T-helper 1 cell treated with Interleukin-12 subunit alpha and Interleukin-12 subunit beta and Interleukin-4 antibody, amounts not matched to agents 30 μg/mL and 1 μg/mL, for 36 hours (primary cell): ENCODE measurements around the gene ENDOG.
"Not testable (repeated sequence)": the region's sequence is repeated elsewhere in the genome, so short reads cannot be mapped to it uniquely, and the experiment has no call there.

Source experiments
- H3K27ac Mint-ChIP-seq: one replicate; pipeline ENCODE4 v1.8.0; 2021; ENCODE audit warnings: mild to moderate bottlenecking, mixed read lengths
- H3K27me3 Mint-ChIP-seq: one replicate; pipeline ENCODE4 v1.8.0; 2021; ENCODE audit warnings: low read depth, mixed read lengths
- H3K36me3 Mint-ChIP-seq: one replicate; pipeline ENCODE4 v1.8.0; 2021; ENCODE audit warnings: low read depth, mixed read lengths
- H3K4me1 Mint-ChIP-seq: one replicate; pipeline ENCODE4 v1.8.0; 2021; ENCODE audit warnings: low read depth, mixed read lengths
- H3K4me3 Mint-ChIP-seq: one replicate; pipeline ENCODE4 v1.8.0; 2021; ENCODE audit warnings: mild to moderate bottlenecking, moderate library complexity, mixed read lengths
- H3K9me3 Mint-ChIP-seq: one replicate; pipeline ENCODE4 v1.8.0; 2021; ENCODE audit warnings: mixed read lengths

ENDOG gene

GRCh38 chr9:128851779-128852600 lies 33.7 kb downstream of the ENDOG start:
- H3K27me3 Mint-ChIP-seq = not testable (repeated sequence)

DNA sequence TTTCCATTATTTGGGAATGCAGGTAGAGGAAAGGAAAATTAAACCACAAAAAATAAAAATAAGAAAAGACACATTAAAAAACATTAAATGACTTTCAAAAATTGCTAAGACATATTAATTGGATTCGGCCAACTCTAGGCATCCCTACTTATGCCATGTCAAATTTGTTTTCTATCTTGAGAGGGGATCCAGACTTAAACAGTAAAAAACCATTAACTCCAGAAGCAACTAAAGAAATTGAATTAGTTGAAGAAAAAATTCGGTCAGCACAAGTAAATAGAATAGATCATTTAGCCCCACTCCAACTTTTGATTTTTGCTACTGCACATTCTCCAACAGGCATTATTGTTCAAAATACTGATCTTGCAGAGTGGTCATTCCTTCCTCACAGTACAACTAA lies 34.3 kb downstream of the ENDOG start:
- not testable (repeated sequence) for H3K27me3 Mint-ChIP-seq, H3K4me1 Mint-ChIP-seq, H3K4me3 Mint-ChIP-seq, H3K27ac Mint-ChIP-seq
- Mint-ChIP-seq H3K36me3 (peaks cover 19% of the 10 kb centered on the region), H3K9me3 (peaks cover 19% of the 10 kb centered on the region)

More at GRCh38 chr9:128851779-128852600, 33.7 kb downstream of the ENDOG start:
- not testable (repeated sequence) for H3K4me1 Mint-ChIP-seq, H3K4me3 Mint-ChIP-seq, H3K27ac Mint-ChIP-seq
- Mint-ChIP-seq H3K36me3 (peaks cover 20% of the 10 kb centered on the region), H3K9me3 (peaks cover 19% of the 10 kb centered on the region)

GRCh38 chr9:128854454-128854853 lies 36.2 kb downstream of the ENDOG start:
- Mint-ChIP-seq H3K36me3 (peaks cover 13% of the 10 kb centered on the region), H3K9me3 (peaks cover 14% of the 10 kb centered on the region)
- H3K27me3 Mint-ChIP-seq, H3K4me1 Mint-ChIP-seq, H3K27ac Mint-ChIP-seq, H3K4me3 Mint-ChIP-seq: not testable (repeated sequence)

DNA sequence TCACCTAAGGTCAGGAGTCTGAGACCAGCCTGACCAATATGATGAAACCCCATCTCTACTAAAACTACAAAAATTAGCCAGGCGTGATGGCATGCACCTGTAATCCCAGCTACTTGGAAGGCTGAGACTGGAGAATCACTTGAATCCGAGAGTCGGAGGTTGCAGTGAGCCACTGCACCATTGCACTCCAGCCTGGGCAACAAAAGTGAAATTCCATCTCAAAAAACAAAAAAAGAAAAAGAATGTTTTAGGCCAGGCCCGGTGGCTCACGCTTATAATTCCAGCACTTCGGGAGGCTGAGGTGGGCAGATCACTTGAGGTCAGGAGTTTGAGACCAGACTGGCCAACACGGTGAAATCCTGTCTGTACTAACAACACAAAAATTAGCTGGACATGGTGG lies 40.2 kb downstream of the ENDOG start:
- not testable (repeated sequence) for H3K4me1 Mint-ChIP-seq, H3K27ac Mint-ChIP-seq, H3K4me3 Mint-ChIP-seq, H3K27me3 Mint-ChIP-seq, H3K9me3 Mint-ChIP-seq, H3K36me3 Mint-ChIP-seq

DNA sequence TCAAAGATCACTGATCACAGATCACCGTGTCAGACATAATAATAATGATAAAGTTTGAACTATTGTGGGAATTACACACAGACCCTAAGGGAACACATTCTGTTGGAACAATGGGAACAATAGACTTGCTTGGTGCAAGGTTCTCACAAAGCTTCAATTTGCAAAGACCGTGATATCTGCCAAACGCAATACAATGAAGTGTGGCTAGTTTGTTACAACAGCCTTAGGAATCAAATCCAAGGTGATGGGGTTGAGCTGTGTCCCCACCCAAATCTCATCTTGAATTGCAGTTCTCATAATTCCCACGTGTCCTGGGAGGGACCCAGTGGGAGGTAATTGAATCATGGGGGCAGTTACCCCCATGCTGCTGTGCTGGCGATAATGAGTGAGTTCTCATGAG lies 42.6 kb downstream of the ENDOG start:
- Mint-ChIP-seq H3K27me3 (no peaks in the 10 kb centered on the region), H3K36me3 (no peaks in the 10 kb centered on the region), H3K4me3 (no peak overlapping the region), H3K4me1 (peaks cover 4% of the 10 kb centered on the region), H3K9me3 (no peaks in the 10 kb centered on the region), H3K27ac (no peak overlapping the region)

DNA sequence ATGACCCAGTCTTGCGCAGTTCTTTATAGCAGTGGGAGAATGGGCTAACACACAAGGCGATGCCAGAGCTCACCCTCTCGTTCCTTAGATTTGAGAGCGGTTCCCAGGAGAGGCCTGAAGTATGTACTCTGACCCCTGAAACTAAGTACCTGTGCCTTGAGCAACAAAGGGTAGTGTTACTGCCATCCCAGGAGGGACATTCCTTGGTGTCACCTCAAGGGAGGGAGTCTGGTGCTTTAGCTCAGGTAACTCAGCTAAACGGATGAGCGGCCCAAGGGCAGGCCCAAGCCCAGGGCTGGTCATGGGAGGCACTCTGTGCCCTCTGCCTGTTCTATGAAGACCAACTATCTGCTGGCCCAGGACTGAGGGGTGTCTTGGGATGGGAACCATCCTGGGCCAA lies 43.2 kb downstream of the ENDOG start:
- Mint-ChIP-seq H3K27me3 (no peaks in the 10 kb centered on the region), H3K36me3 (no peaks in the 10 kb centered on the region), H3K4me3 (no peak overlapping the region), H3K4me1 (peaks cover 4% of the 10 kb centered on the region), H3K27ac (no peak overlapping the region), H3K9me3 (no peaks in the 10 kb centered on the region)

- Mint-ChIP-seq H3K4me1 (peaks cover 4% of the 10 kb centered on the region), H3K9me3 (no peaks in the 10 kb centered on the region), H3K27me3 (no peaks in the 10 kb centered on the region), H3K4me3 (no peak overlapping the region), H3K36me3 (no peaks in the 10 kb centered on the region), H3K27ac (no peak overlapping the region)
These were observed 44.1 kb downstream of the ENDOG start for GRCh38 chr9:128862401-128862851.

DNA sequence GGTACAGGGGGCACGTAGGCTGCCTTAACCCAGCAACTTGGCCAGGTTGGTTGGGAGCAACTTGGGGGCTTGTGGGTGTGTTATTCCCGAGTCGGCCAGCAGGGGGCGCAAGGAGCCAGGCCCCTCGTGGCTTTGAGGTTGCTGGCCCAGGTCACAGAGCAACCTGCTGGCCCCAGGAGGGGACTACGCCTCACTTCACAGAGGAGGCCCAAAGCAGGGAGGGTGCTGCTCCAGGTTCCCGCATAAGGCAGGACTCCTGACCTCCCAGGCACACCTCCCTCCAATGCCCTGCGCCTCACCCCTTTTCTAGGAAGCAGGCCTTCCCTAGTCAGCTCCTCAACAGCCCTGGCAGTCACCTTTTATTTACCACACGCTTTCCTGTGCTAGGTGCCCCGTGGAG lies 45.3 kb downstream of the ENDOG start:
- Mint-ChIP-seq H3K9me3 (no peaks in the 10 kb centered on the region), H3K36me3 (no peaks in the 10 kb centered on the region), H3K27ac (no peak overlapping the region), H3K4me1 (peaks cover 4% of the 10 kb centered on the region), H3K27me3 (no peaks in the 10 kb centered on the region), H3K4me3 (no peak overlapping the region)

- Mint-ChIP-seq H3K36me3 (no peaks in the 10 kb centered on the region), H3K4me1 (no peaks in the 10 kb centered on the region), H3K9me3 (no peaks in the 10 kb centered on the region), H3K4me3 (no peak overlapping the region), H3K27ac (no peak overlapping the region), H3K27me3 (no peaks in the 10 kb centered on the region)
These were observed 52.0 kb downstream of the ENDOG start for GRCh38 chr9:128870128-128870940.

- H3K4me3 Mint-ChIP-seq, H3K4me1 Mint-ChIP-seq, H3K27me3 Mint-ChIP-seq, H3K36me3 Mint-ChIP-seq, H3K9me3 Mint-ChIP-seq, H3K27ac Mint-ChIP-seq: not testable (repeated sequence)
These were observed 52.6 kb downstream of the ENDOG start for GRCh38 chr9:128870941-128871265.
